Fibroblast of mammary gland (primary cell): ENCODE results near the gene COL11A2.

Source experiments
- DNase-seq: peaks from one replicate; pipeline ENCODE4 v3.0.0-alpha.2; 2010; ENCODE audit warnings: low read depth
- H3K4me3 ChIP-seq: 2 replicates; pipeline ENCODE4 v1.5.1; 2011; ENCODE audit warnings: low read depth, mild to moderate bottlenecking, low read length, moderate library complexity; ENCODE audit not compliant: control insufficient read depth
- TF ChIP-seq, protein P1 (sequence below): conservative IDR thresholded peaks from 2 replicates; pipeline ENCODE4 v1.5.1; 2011; ENCODE audit warnings: low read depth, low read length, inconsistent platforms; ENCODE audit not compliant: control insufficient read depth, insufficient read depth

Gene COL11A2

DNA sequence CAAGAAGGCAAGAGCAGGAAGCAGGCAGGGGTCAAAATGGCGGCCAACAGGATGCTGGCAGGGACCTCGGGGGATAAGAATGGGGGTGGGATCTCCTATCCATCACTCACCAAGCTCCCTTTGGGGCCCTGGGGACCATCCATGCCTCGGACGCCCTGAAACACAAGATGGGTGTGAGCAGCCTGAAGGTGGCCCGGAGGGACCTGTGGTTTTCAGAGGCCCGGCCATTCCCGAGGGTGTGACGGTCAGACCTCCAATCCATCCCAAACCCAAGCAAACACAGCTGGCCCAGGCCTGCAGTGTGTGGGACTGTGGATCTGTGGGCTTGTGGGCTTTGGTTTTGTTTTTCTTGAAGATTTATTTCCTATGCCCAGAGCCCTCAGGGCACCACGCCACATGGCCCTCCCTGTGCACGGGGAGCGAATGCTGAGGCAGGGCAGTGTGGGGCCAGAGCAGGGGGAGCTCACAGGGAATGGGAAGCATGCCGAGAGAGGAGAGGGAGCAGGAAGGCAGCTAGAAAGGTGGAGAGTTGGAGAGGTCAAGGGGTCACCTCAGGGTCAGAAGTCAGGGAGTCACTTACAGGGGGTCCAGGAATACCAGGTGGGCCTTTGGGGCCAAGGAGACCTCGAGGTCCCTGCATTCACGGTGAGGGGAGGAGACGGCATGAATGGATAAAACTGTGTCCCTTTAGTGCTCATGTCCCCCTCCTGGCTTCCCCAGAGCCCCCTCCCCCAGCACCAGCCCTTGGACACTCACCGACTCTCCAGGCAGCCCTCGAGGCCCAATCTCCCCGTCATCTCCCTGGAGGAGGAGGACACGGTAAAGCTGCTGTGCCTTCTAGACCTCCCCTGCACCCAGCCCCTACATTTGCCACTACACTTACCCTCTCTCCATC is 14.5 kb downstream of the COL11A2 start:
- TF ChIP-seq, protein P1, sequence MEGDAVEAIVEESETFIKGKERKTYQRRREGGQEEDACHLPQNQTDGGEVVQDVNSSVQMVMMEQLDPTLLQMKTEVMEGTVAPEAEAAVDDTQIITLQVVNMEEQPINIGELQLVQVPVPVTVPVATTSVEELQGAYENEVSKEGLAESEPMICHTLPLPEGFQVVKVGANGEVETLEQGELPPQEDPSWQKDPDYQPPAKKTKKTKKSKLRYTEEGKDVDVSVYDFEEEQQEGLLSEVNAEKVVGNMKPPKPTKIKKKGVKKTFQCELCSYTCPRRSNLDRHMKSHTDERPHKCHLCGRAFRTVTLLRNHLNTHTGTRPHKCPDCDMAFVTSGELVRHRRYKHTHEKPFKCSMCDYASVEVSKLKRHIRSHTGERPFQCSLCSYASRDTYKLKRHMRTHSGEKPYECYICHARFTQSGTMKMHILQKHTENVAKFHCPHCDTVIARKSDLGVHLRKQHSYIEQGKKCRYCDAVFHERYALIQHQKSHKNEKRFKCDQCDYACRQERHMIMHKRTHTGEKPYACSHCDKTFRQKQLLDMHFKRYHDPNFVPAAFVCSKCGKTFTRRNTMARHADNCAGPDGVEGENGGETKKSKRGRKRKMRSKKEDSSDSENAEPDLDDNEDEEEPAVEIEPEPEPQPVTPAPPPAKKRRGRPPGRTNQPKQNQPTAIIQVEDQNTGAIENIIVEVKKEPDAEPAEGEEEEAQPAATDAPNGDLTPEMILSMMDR = no peak
- no peak for DNase-seq
- H3K4me3 ChIP-seq = no peak overlapping the region

DNA sequence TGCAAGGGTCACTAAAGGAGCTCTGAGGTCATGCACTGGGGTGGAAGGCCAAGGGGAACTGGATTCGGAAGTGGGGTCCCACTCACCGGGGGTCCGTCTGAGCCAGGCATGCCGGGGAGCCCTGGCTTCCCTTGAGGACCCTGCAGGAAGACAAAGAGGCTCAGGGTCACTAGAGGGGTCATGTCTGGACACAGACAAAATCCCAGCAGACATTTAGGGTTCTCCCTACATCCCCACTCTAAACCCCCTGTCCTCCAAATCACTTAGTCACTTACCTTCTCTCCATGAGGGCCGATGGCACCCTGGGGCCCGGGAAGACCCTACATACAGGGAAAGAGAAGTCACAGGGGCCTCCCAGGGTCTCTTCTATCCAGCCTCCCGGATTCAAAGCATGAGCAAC is 15.4 kb downstream of the COL11A2 start:
- TF ChIP-seq, protein P1 = no peak
- H3K4me3 ChIP-seq = no peak overlapping the region
- DNase-seq = no peak

DNA sequence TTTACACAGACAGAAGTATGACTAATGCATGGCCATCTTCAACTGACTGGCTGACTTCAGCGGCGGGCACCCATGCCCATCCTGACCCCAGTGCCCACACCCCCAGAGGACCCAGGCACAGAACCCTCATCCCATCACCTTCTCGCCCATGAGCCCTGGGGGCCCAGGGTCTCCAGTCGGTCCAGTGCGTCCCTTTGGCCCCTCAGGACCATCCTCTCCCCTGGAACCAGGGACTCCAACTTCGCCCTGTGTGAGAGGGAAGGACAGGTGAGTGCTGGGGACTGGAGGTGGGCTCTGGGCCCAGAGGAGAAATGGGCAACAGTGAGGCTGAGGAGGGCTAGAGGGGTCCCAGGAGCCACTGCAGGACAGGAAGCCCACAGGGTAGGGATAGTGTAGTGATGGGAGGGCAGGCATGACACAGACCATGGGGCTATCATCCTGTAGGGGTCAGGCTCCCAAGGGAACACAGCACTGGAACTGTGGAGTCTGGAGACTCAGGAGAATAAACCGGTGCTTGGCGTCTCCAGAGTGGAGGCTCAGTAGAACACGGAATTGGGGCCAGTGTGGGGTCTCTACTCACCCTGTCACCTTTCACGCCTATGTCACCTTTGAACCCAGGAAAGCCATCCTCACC is 16.7 kb downstream of the COL11A2 start:
- DNase-seq = no peak
- TF ChIP-seq, protein P1 = no peak

DNA sequence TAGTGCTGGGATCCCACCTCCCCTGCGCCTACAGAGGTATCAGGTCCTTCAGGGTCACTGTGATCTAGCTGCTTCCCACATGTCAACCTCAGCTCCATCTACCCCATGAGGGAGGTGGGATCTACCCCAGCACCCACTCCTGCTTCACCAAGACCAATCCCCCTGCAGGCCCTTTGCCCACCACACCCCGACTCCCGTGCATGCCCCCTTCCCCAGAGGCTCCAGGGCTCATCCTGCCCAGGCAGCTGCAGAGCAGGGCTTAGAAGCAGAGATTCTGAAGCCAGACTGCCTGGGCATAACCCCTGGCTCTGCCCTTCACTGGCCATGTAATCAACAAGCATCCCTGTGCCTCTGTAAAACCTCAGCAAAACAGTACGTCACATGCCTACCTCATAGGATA is 17.5 kb downstream of the COL11A2 start:
- DNase-seq = no peak
- TF ChIP-seq, protein P1 = no peak
- no peak overlapping the region for H3K4me3 ChIP-seq

More for the DNA sequence above, 16.7 kb downstream of the COL11A2 start:
- H3K4me3 ChIP-seq = no peak overlapping the region

DNA sequence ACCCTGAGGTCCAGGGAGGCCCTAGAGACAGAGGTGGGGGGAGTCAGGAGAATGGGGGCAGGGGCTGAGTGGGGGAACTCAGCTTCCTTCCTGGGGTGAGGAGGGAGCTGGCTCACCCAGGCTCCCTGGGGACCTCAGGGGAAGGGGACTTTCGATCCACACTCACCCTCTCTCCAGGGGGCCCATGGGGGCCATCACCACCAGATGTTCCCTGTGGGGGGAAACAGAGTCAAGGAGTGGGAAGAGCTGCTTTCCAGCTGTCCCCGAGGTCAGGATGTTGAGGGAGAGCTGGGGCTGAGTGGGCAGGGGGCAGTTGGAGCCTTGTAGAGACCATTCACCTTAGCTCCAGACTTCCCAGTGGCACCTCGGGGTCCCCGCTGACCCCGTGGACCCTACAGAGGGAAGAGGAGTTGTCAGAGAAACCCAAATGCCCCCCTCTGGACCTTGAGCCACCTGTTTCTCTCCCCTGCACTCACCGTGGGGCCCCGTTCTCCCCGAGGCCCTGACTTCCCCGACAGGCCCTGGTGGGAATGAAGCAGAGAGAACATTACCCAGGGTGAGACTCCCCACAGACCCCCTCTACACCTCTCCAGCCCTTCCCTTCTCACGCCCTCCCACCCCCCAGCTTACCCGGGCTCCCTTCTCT is 18.6 kb downstream of the COL11A2 start:
- no peak overlapping the region for H3K4me3 ChIP-seq
- TF ChIP-seq, protein P1 = no peak
- no peak for DNase-seq

DNA sequence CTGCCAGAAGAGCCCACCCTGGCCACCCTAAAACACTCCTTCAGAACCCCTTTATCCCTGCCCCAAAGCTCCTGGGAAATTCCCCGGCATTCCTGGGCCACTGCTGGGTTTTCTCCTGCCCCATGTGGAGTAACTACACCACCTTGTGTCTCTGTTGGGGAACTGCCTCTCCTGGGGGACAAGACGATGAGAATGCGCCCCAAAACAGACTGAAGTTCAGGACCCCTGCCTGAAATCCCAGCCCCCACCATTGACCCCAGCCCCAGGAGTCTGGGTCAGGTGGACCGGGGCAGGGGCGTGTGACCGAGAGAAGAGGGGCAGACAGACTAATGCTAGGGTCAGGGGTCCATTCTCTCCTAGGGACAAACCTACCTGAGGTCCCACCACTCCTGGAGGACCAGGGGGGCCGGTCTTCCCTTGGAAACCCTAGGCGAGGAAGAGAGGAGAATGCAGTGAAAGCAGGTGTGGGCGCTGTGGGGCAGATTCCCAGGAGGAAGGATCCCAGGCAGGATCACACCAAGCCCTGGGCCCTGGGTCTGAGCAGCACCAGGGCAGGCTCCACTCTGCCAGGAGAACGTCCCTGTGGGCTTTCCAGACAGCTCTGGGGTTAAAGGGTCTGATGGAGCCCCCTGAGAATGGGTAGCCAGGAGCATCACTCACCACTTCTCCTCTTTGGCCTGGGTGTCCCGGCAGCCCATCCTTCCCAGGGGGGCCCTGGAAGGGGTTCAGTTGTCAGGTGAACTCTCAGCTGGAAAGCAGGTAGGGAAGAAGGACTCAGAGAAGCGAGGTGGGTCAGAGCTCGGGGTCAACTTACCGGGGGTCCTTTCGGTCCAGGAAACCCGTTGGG is 19.4 kb downstream of the COL11A2 start:
- TF ChIP-seq, protein P1 = peak; percentile 50
- H3K4me3 ChIP-seq = no peak overlapping the region
- DNase-seq = peak; percentile 31
